ENCODE results near the gene RTN4. TPM values are rescaled to one million over a fixed set of nuclear protein-coding genes. Genes with fewer than 3 reads are reported as not detected.
A peak's percentile ranks its signal among the peaks of the same experiment; 100 is the strongest.
"Not testable (repeated sequence)": the region's sequence is repeated elsewhere in the genome, so short reads cannot be mapped to it uniquely, and the experiment has no call there.

Gene RTN4
- polyA plus RNA-seq, 1 donor = 796 TPM

- no peak for DNase-seq
These were observed 23.0 kb upstream of the RTN4 start for GRCh38 chr2:55073000-55073983.

GRCh38 chr2:55063713-55064323 is 13.6 kb upstream of the RTN4 start:
- no peak for DNase-seq

- DNase-seq = no peak
These were observed 13.0 kb upstream of the RTN4 start for GRCh38 chr2:55063226-55063625.

- no peak for DNase-seq
These were observed 12.5 kb upstream of the RTN4 start for GRCh38 chr2:55062754-55063153.

DNA sequence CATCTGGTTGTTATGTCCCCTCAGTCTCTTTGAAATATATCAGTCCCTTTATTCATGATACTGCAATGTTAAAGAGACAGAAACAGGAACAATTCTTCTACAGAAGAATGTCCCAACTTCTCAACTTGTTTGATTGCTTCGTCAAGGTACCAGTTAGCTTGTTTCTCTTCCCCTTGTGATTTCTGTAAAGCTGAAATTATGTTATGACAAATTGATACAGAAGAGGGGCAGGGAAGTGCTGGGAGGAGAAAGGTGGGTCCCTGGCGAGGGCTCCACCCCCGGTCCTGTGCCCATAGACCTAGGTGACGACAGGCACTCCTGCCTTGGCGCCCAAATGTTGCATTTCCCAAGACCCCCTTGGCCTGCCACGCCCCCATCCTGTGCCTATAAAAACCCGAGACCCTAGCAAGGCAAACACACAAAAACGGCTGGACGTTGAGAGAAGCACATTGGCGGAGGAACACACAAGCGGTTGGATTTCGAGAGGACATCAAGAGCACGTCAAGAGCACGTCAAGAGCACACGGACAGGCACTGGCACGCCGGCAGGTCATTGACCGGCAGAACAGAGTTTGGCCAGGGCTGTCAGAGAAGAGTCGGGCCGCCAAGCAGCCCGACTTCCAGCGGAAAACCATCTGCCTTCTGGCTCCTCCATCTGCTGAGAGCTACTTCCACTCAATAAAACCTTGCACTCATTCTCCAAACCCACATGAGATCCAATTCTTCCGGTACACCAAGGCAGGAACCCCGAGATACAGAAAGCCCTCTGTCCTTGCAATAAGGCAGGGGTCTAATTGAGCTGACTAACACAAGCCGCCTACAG is 11.5 kb upstream of the RTN4 start:
- no peak for DNase-seq

- DNase-seq = no peak
These were observed 9.5 kb upstream of the RTN4 start for GRCh38 chr2:55059793-55060192.

GRCh38 chr2:55057474-55057873 is 7.2 kb upstream of the RTN4 start:
- no peak for DNase-seq

- no peak for DNase-seq
These were observed 5.8 kb upstream of the RTN4 start for GRCh38 chr2:55056024-55056521.

GRCh38 chr2:55054106-55054875 is 4.0 kb upstream of the RTN4 start:
- DNase-seq = no peak

DNA sequence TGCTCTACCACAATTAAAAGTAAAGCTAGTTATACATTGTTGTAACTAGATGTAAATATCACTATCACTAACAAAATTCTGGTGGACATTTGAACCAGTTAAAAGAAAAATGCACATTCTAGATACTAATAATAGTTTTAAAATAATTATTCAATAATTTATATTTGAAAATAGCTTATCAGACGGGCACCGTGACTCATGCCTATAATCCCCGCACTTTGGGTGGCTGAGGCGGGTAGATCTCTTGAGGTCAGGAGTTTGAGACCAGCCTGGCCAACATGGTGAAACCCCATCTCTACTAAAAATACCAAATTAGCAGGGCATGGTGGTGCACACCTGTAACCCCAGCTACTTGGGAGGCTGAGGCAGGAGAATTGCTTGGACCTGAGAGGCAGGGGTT is 3.0 kb upstream of the RTN4 start:
- not testable (repeated sequence) for DNase-seq

GRCh38 chr2:55052129-55053061 is 2.1 kb upstream of the RTN4 start:
- DNase-seq = no peak

DNA sequence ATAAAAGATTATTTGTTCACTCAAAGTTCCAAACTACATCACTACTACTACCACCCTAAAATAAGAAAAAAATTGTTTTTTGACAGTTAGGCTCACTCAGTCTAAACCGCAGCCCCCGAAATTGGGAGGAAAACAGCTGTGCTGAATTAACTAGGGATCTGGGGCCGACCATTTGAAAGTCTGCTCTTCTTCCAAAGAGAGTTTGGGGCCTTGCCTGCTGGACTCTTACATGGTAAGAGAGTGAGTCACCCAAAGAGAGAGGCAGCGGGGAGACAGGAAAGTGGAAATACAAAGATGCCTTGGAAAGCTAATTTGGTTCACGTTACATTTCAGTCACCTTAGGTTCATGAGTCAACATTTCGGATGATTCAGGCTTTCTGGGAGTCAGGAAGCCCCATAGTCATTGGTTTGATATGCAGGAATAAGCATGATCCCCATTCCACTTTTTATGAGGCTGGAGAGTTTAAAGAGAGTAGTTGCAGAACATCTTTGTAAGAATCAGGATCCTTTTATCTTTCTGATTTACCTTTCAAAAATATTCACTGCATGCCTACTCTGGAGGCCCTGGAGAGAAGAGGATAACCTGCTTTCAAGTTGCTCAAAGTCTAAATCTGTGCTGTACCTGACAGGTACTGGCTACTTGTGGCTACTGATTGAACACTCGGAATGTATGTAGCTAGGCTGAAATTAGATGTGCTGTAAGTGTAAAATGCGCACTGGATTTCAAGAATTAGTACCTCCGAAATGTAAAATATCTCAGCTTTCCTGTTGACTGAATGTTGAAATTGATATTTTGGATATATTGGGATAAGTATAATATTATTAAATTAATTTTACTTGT is 995 bp upstream of the RTN4 start:
- peak; percentile 84 for DNase-seq

DNA sequence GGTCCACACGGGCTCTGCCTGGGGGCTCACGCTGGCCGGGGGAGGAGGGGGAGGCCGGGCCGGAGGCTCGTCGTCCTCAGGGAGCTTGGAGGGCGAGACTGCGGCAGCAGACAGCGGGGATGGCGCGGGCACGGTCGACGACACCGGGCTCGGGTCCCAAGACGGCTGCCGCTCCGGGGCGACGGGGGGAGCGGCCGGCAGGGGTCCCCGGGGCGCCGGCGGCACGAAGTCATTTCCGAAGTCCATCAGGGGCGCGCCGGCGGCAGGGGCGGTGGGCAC is 491 bp downstream of the RTN4 start:
- DNase-seq = no peak

DNA sequence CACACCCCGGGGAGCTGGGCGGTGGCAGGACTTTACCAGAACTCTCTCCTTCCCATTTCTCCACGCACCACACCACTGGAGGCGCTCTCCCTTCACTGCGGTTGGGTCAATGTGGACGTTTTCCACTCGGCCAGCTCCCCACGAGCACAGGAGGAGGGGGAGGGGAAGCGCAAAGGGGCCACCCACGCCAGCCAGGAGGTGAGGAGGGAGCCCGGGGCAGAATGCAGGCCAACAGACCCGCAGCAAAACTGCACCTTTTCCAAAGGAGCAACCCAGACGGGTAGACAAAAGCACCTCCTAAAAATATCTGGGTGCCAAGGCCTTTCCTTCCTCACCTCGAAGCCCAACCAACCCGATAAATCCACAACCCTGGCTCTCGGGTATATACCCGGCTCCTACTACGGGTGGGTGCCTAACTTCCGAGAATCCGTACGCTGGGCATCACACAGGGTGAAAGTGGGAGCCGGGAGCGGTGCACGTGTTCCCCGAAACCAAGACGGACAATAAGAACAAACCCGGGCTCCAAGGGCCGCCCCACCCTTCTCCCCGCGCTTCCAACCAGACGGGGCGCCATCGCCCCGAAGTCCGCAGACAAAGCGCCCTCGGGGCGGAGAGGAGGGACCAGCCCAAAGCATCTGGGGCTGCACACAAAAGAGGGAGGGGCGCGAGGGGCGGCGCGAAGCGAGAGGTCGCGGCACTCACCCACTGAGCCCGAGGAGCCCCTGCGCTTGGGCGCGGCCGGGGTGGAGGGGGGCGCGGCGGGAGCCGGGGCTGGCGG is 1.0 kb downstream of the RTN4 start:
- peak; percentile 93 for DNase-seq

GRCh38 chr2:55048508-55049042 is 1.7 kb downstream of the RTN4 start:
- no peak for DNase-seq

- DNase-seq = peak; percentile 16
These were observed 2.5 kb downstream of the RTN4 start for GRCh38 chr2:55047677-55048299.

- DNase-seq = no peak
These were observed 4.5 kb downstream of the RTN4 start for GRCh38 chr2:55045780-55046179.

DNA sequence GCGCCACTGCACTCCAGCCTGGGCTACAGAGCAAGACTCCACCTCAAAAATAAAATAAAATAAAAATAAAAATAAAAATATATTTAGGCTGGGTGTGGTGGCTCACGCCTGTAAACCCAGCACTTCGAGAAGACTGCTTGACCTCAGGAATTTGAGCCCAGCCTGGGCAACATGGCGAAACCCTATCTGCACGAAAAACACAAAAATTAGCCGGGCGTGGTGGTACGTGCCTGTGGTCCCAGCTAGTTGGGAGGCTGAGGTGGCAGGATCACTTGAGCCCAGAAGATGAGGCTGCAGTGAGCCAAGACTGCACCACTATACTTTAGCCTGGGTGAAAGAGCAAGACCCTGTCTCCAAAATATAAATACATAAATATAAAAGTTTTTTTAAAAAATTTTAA is 6.4 kb downstream of the RTN4 start:
- DNase-seq = no peak

DNA sequence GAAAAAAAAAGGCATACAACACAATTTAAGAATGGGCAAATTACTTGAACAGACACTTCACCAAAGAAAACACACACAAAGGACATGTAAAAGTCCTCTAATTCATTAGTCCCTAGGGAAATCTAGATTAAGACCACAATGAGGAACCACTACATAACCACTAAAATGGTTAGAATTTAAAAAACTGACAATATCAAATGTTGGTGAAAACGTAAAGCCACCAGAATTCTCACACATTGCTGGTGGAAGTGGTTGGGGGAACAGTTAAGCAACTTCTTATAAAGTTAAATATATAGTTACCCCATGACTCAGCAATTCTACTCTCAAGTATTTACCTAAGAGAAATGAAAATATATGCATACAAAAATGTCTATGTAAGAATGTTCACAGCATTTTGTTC is 11.8 kb downstream of the RTN4 start:
- DNase-seq = no peak

All from hindlimb muscle (tissue), 1 donor.